Right cardiac atrium (tissue), 5 donors: ENCODE data around the gene HOXB3. TPM values are rescaled to one million over a fixed set of nuclear protein-coding genes. Genes with fewer than 3 reads are reported as not detected.
A peak's percentile ranks its signal among the peaks of the same experiment; 100 is the strongest.

Experiments used
- ATAC-seq, 2 donors: fragments of 200-7000 bp; cut with Tn5 transposase; one replicate each; pipeline versions ENCODE4 v1.8.0 to v1.9.1; 2020; ENCODE audit warnings: moderate library complexity in 2 of 2, mild to moderate bottlenecking in 1 of 2
- DNase-seq, 3 donors: peaks; one replicate each; pipeline ENCODE4 v3.0.0-alpha.2; 2020
- H3K27ac ChIP-seq: one replicate; pipeline ENCODE4 v1.5.1; 2013; ENCODE audit warnings: mild to moderate bottlenecking, low read length, control low read depth, moderate library complexity
- H3K27me3 ChIP-seq: one replicate; pipeline ENCODE4 v1.6.1; 2013; ENCODE audit not compliant: control insufficient read depth, insufficient read depth
- H3K4me1 ChIP-seq: one replicate; pipeline ENCODE4 v1.6.1; 2013; ENCODE audit warnings: low read length; ENCODE audit not compliant: control insufficient read depth, insufficient read depth
- H3K4me3 ChIP-seq: one replicate; pipeline ENCODE4 v1.5.1; 2013; ENCODE audit warnings: low read length, control low read depth
- H3K9me3 ChIP-seq: one replicate; pipeline ENCODE4 v1.6.1; 2013; ENCODE audit warnings: low read length; ENCODE audit not compliant: control insufficient read depth
- WGBS: extraction: QIAGEN DNeasy Blood & Tissue Kit; methylation state at CpG from one replicate; pipeline ENCODE4 v1.1.7; 2013; 5-methylcytosine and 5-hydroxymethylcytosine counted together
- intact Hi-C, 4 donors: fragments of 100-400 bp; cut with DNase I; formaldehyde crosslinking; loops; one replicate each; pipeline versions ENCODE4 v1.11.0 to v1.14.0; 2022 to 2023
- polyA plus RNA-seq: library from polyadenylated mRNA; stranded (reverse); fragments of 200-250 nt; gene quantifications from one replicate; pipeline ENCODE4 v1.2.3, GENCODE V29; 2013
- total RNA-seq, 4 donors: library from RNA; stranded (reverse); fragmentation: NEBNext Ultra II Directional; extraction: Animal tissue kit (Norgen Biotek cat#: 25700); gene quantifications; one replicate each; pipeline ENCODE4 v1.2.1, GENCODE V29; 2021
- donor health status: healthy with polysubstance abuse.
- donor health status: DM: no; HTN: yes; CAD: no.
- donor health status: DM: no; HTN: no; CAD: no.
- donor health status: DM: no; HTN: yes; CAD: no; lungs with severe emphysema.
- donor health status: DM: yes; HTN: yes; CAD: no.

The HOXB3 gene
- total and polyA plus RNA-seq, 5 donors: 1.2 to 2.8 (median 2.3) TPM

- intact Hi-C loops: loop anchor here in 1 of 4 donors (5.0 kb wide), 1 partner anchor 33 kb away; the partner anchor contains the start of gene HOXB4
- Histone ChIP-seq H3K4me1 (peaks cover 3% of the 10 kb centered on the region), H3K27ac (peak overlapping the region; percentile 76), H3K9me3 (no peaks in the 10 kb centered on the region), H3K4me3 (peak overlapping the region; percentile 77), H3K27me3 (no peaks in the 10 kb centered on the region)
- peak; percentile 87 to 95 (median 94) for DNase-seq
- ATAC-seq: peak; percentile 76 to 81
- WGBS: 6% methylated on average over 38 of the region's 38 CpGs
Observed at GRCh38 chr17:48544349-48545021, 45.6 kb downstream of the HOXB3 start.

GRCh38 chr17:48543854-48544348, 46.1 kb downstream of the HOXB3 start:
- DNase-seq (peak in 2 of 3 donors; percentile 28 to 68), ATAC-seq (peak; percentile 10 to 36)
- H3K27ac ChIP-seq: peak overlapping the region; percentile 76
- intact Hi-C loops: loop anchor here in 1 of 4 donors (5.0 kb wide), 1 partner anchor 33 kb away; the partner anchor contains the start of gene HOXB4
- no peaks in the 10 kb centered on the region for H3K27me3 ChIP-seq
- H3K4me3 ChIP-seq: peak overlapping the region; percentile 77
- peaks cover 3% of the 10 kb centered on the region for H3K4me1 ChIP-seq
- 6% methylated on average over 20 of the region's 20 CpGs for whole genome bisulfite sequencing
- H3K9me3 ChIP-seq: no peaks in the 10 kb centered on the region

GRCh38 chr17:48543107-48543853, 46.8 kb downstream of the HOXB3 start:
- intact Hi-C loops: loop anchor here in 1 of 4 donors (5.0 kb wide), 1 partner anchor 34 kb away; the partner anchor contains the start of gene HOXB4
- peak; percentile 47 to 75 (median 70) for DNase-seq
- no peaks in the 10 kb centered on the region for H3K27me3 ChIP-seq
- H3K4me3 ChIP-seq: peak overlapping the region; percentile 77
- under 1% methylated on average over 72 of the region's 72 CpGs for WGBS
- peaks cover 3% of the 10 kb centered on the region for H3K4me1 ChIP-seq
- peak; percentile 17 to 51 for ATAC-seq
- peak overlapping the region; percentile 76 for H3K27ac ChIP-seq
- no peaks in the 10 kb centered on the region for H3K9me3 ChIP-seq

- Histone ChIP-seq H3K27me3 (no peaks in the 10 kb centered on the region), H3K4me1 (peaks cover 3% of the 10 kb centered on the region), H3K4me3 (peak overlapping the region; percentile 77), H3K9me3 (no peaks in the 10 kb centered on the region), H3K27ac (peak overlapping the region; percentile 76)
- no peak for DNase-seq
- WGBS: 6% methylated on average over 12 of the region's 12 CpGs
- intact Hi-C loops: loop anchor here in 1 of 4 donors (5.0 kb wide), 1 partner anchor 35 kb away; the partner anchor contains the start of gene HOXB4
- no peak for ATAC-seq
Observed at GRCh38 chr17:48542698-48543106, 47.3 kb downstream of the HOXB3 start.

GRCh38 chr17:48542114-48542656, 47.9 kb downstream of the HOXB3 start:
- Histone ChIP-seq H3K4me1 (peaks cover 3% of the 10 kb centered on the region), H3K27me3 (no peaks in the 10 kb centered on the region), H3K4me3 (peak overlapping the region; percentile 77), H3K27ac (peak overlapping the region; percentile 94), H3K9me3 (no peaks in the 10 kb centered on the region)
- DNase-seq: peak in 1 of 3 donors; percentile 33
- intact Hi-C loops: loop anchor here in 1 of 4 donors (5.0 kb wide), 1 partner anchor 35 kb away; the partner anchor contains the start of gene HOXB4
- peak; percentile 1 to 4 for ATAC-seq
- 13% methylated on average over 27 of the region's 27 CpGs for WGBS

- H3K27me3 ChIP-seq: no peaks in the 10 kb centered on the region
- 2% methylated on average over 34 of the region's 36 CpGs for WGBS
- H3K4me3 ChIP-seq: peak overlapping the region; percentile 77
- H3K9me3 ChIP-seq: no peaks in the 10 kb centered on the region
- ATAC-seq (peak; percentile 72 to 82), DNase-seq (peak; percentile 77 to 92 (median 91))
- peaks cover 3% of the 10 kb centered on the region for H3K4me1 ChIP-seq
- intact Hi-C loops: loop anchor here in 1 of 4 donors (5.0 kb wide), 1 partner anchor 36 kb away; the partner anchor contains the start of gene HOXB4
- H3K27ac ChIP-seq: peak overlapping the region; percentile 94
Observed at GRCh38 chr17:48541577-48542113, 48.4 kb downstream of the HOXB3 start.

- no peak for ATAC-seq
- Histone ChIP-seq H3K9me3 (no peaks in the 10 kb centered on the region), H3K27ac (peak overlapping the region; percentile 46), H3K4me3 (peak overlapping the region; percentile 77), H3K4me1 (peaks cover 3% of the 10 kb centered on the region), H3K27me3 (no peaks in the 10 kb centered on the region)
- DNase-seq: no peak
- WGBS: 36% methylated on average over 12 of the region's 12 CpGs
- intact Hi-C loops: loop anchor here in 1 of 4 donors (5.0 kb wide), 1 partner anchor 36 kb away; the partner anchor contains the start of gene HOXB4
Observed at GRCh38 chr17:48541036-48541576, 48.9 kb downstream of the HOXB3 start.

GRCh38 chr17:48540213-48540612, 49.8 kb downstream of the HOXB3 start:
- H3K4me3 ChIP-seq: no peak overlapping the region
- ATAC-seq (no peak), DNase-seq (no peak)
- no peaks in the 10 kb centered on the region for H3K9me3 ChIP-seq
- intact Hi-C loops: loop anchor here in 1 of 4 donors (5.0 kb wide), 1 partner anchor 37 kb away; the partner anchor contains the start of gene HOXB4
- H3K27ac ChIP-seq: no peak overlapping the region
- no peaks in the 10 kb centered on the region for H3K27me3 ChIP-seq
- 93% methylated on average over 1 of the region's 1 CpG for WGBS
- no peaks in the 10 kb centered on the region for H3K4me1 ChIP-seq

- peaks cover 2% of the 10 kb centered on the region for H3K27me3 ChIP-seq
- H3K27ac ChIP-seq: no peak overlapping the region
- intact Hi-C loops: no loop called here
- DNase-seq: no peak
- WGBS: 87% methylated on average over 4 of the region's 4 CpGs
- H3K9me3 ChIP-seq: no peaks in the 10 kb centered on the region
- H3K4me3 ChIP-seq: no peak overlapping the region
- ATAC-seq: no peak
- no peaks in the 10 kb centered on the region for H3K4me1 ChIP-seq
Observed at GRCh38 chr17:48539177-48539576, 50.9 kb downstream of the HOXB3 start.

GRCh38 chr17:48537316-48537715, 52.7 kb downstream of the HOXB3 start:
- Histone ChIP-seq H3K4me3 (no peak overlapping the region), H3K4me1 (no peaks in the 10 kb centered on the region), H3K9me3 (no peaks in the 10 kb centered on the region), H3K27ac (no peak overlapping the region), H3K27me3 (peaks cover 2% of the 10 kb centered on the region)
- DNase-seq (no peak), ATAC-seq (no peak)
- 94% methylated on average over 3 of the region's 3 CpGs for WGBS
- intact Hi-C loops: no loop called here
